ENCODE data around the gene CDK19. TPM values are rescaled to one million over a fixed set of nuclear protein-coding genes. Genes with fewer than 3 reads are reported as not detected.

CDK19 gene
- total RNA-seq, 1 donor from 2014 or later: 8.3 TPM

DNA sequence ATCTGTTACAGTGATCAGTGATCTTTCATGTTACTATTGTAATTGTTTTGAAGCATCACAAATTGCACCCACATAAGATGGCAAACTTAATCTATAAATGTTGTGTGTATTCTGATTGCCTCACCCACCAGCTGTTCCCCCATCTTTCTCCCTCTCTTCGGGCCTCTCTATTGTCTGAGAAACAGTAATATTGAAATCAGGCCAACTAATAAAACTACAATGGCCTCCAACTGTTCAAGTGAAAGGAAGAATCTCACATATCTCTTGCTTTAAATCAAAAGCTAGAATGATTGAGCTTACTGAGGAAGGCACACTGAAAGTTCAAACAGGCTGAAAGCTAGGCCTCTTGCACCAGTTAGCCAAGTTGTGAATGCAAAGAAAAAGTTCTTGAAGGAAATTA is 141.2 kb downstream of the CDK19 start:
- intact Hi-C loops (cut with DNase I): no loop called here
- DNase-seq (ENCODE audit: low spot score): no peak

DNA sequence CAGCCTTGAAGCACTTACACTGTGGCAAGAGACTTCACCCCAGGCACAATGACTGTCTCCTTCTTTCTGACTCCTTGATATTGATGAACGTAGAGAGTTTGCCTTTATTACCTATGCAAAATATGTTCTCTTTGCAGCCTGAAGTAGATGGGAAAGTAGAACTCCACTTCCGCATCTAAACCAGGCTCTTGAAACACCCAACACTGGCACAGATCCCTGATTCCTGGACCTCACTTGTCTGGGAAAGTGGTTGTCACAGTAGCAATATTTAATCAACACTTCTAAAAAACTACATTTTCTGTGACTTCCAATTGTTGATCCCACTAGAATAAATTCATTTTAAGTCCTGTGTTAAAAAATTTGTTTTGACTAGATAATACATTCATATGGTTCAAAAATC is 143.1 kb downstream of the CDK19 start:
- DNase-seq (ENCODE audit: low spot score): no peak
- intact Hi-C loops (cut with DNase I): no loop called here

DNA sequence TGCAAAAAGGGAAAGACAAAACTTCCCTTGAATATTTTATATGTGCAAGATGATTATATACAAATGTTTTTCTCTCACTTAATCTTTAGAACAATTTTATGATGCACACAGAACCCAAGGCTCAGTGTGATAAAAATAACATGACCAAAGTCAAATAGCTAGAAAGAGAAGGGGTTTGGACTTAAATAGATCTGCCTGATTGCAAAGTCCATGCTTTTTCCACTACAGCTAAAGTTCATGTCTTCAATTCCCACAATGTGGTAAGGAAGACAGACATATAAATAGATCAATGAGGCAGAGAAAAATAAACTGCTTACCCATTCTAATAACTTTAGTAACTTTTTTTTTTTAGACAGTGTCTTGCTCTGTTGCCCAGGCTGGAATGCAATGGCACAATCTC is 143.8 kb downstream of the CDK19 start:
- intact Hi-C loops (cut with DNase I): no loop called here
- no peak for DNase-seq (ENCODE audit: low spot score)

DNA sequence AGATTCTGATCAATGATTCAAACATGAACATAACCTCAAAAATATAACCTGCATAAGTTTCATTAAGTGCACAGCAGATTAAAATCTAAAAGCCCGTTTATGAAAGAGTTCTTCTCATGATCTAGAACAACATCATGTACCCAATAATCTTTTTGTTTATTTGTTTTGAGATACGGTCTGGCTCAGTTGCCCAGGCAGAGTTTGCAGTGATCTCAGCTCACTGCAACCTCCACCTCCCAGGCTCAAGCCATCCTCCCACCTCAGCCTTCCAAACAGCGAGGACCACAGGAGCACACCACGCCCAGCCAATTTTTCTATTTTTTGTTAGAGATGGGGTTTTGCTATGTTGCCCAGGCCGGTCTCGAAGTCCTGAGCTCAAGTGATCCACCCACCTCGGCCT is 149.7 kb downstream of the CDK19 start:
- no peak for DNase-seq (ENCODE audit: low spot score)
- intact Hi-C loops (cut with DNase I): no loop called here

DNA sequence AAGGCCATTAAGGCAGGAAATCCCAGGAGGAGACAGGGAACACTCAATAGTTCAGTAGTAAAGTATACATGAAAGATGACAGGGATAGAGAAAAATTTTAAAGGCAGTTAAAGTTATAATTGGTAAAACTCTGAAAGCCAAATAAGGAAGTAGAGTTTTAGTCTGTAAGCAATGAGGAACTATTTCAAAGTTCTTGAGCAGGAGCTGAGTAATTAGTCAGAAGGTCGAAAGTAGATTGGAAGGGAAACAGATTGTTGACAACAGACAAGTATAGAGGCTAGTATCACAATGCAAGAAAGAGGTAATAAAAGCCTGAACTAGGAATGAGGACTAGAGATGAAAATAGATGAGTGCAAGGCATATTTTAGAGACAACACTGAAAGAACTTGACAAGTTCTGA is 150.3 kb downstream of the CDK19 start:
- DNase-seq (ENCODE audit: low spot score): no peak
- intact Hi-C loops (cut with DNase I): no loop called here

DNA sequence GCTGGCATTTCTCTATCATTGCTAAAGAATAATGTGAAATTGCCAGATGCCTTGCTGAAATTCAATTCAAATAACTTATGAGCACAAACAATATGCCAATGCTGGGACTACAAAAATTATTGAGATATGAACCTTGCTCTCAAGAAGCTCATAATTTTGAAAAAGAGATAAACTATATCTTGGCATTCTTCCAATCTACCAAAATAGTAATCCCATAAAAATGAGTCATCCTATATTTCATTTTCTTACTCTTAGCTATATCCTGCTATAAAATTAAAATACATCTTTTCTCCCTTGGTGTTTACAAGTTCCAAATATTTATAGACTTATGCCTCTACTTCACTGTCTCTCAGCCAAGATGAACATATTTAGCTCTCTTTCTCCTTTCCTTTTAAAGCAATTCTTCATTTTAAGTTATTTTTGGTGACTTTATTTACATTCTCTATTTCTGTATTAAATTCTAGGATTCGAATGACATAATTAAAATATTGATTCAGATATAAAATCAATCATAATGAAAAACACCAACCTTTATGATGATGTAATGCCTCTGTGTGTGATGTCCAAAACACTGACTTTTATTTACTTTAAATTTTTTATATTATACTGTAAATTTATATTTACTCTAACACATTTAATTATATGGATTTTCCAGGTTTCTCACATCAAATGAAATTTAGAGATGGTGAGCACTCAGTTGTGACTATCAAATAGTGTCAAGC is 152.6 kb downstream of the CDK19 start:
- intact Hi-C loops (cut with DNase I): no loop called here

DNA sequence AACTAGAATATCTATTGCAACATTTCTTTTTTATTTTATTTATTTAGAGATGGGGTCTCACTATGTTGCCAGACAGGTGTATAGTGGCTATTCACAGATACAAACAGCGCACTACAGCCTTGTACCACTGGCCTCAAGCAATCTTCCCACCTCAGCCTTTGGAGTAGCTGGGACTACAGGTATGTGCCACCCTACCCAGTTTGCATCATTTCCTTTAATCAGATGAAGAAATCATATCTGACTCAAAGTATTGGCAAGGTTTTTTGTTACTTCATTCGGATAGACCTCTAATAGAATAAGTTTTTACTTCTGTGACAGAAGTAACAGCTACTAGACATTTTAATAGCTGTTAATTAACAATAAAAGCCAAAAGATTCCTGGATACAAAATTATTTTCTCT is 153.9 kb downstream of the CDK19 start:
- intact Hi-C loops (cut with DNase I): no loop called here
- DNase-seq (ENCODE audit: low spot score): no peak

More for the DNA sequence above, 152.6 kb downstream of the CDK19 start:
- no peak for DNase-seq (ENCODE audit: low spot score)

DNA sequence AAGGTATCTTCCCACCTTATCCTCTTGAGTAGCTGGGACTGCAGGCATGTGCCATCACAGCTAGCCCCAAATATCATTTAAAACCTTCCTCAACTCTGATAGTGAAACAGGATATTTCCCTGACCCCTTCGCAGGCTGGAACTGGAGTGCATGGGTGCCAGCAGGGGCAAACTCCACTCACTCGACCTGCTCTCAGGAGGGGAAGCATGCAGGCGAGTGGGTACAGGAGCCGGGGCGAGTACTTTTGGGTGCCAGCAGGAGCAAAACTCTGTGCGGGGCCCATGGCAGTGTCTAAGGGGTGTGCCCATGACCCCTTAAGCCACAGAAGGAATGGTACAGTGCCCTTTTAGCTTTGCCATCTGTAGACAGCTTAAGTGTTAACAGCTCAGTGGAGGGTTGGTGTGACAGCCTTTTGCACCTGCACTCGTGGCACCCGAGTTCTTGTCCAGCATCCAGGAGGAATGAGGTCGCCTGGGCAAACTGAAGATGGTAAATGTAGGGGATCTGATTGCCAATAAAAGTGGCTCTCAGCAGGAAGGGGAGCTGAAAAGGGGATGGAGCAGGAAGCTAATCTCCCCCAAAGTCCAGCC is 155.1 kb downstream of the CDK19 start:
- intact Hi-C loops (cut with DNase I): no loop called here
- DNase-seq (ENCODE audit: low spot score): no peak

DNA sequence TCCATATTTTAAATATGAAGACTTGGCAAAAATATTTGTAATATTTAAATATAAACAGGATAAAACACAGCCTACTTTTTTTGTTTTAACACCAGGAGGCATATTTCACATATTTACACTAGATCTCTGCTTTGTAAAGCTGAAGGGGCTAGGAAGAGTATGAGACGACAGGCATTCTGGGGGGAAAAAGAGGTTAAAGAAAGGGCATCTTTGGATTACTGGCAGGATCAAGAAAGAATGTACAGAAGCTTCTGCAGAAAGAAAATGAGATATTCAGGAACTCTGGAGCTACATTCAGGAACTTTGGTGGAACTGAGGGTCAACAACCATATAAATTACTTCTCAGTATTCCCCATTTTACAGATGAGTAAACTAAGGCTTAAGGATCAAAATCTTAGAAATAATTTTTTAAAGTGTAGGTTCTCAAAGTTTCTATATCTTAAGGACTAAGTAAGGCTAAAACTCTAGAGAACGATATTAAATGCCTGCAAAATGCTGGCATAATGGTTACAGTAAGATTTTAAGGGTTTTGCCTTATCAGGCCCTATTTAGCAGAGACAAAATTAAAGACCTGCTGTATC is 156.5 kb downstream of the CDK19 start:
- no peak for DNase-seq (ENCODE audit: low spot score)

DNA sequence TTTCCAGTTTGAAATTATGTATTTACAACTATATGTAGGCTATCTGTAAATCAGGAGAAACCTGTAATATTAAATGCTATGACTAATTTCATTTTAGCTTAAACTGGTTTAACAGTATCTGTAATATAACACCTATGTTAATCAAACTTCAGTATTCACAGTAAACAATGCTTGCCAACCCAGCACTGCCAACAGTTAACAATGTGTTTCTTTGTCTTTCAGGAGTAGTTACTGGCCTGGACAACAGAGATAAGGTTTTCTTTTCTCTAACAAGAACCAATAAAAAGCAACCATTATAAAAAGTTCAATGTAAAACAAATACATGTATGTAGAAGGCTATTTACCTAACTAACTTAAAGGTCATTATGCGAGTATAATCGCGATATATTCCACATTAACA is 158.8 kb downstream of the CDK19 start:
- no peak for DNase-seq (ENCODE audit: low spot score)
- intact Hi-C loops (cut with DNase I): no loop called here

More for the DNA sequence above, 156.5 kb downstream of the CDK19 start:
- intact Hi-C loops (cut with DNase I): no loop called here

DNA sequence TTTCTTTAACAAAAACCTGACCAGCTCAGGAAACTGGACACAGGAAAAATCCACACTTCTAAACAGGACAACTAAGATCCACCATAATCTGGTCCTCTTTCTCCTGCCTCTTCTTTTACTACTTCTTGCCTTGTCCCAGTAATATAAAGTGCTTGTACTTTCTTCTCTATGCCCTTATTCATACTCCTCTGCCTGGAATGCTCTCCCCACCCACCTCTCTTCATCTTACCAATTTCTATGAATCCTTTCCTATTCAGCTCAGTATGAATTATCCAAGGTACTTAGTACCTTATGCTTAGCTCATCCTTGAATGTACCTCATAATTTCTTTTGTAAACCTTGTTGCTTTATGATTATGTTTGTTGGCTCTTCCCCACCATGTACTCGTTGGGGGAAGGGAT is 159.4 kb downstream of the CDK19 start:
- intact Hi-C loops (cut with DNase I): no loop called here
- DNase-seq (ENCODE audit: low spot score): no peak

DNA sequence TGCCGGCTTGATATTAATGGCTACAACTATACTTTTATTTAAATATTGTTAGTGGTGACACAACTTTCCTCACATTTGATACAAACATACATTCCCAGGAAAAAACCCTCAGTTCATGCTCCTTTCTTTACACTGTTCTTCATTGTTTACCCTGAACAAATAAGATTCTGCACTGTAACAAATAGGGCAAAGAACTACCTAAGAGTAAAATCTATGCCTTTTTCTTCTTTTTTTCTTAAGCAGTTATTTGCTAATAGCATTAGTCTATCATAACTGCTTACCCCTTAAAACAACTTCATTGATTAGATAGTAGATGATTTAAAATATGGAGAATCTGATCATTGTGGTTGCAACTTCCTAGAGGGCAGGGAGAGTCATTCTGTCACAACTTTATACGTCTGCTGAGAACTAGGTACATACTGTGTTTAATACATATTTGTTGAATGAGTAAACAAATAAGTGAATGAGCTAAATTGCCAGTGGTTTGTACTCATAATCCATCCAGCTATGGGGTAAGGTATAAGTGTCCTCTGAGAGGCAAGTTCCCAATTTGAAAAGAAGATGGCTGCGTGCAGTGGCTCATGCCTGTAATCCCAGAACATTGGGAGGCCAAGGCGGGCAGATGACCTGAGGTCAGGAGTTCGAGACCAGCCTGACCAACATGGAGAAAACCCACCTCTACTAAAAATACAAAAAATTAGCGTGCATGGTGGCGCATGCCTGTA is 161.0 kb downstream of the CDK19 start:
- no peak for DNase-seq (ENCODE audit: low spot score)
- intact Hi-C loops (cut with DNase I): no loop called here

DNA sequence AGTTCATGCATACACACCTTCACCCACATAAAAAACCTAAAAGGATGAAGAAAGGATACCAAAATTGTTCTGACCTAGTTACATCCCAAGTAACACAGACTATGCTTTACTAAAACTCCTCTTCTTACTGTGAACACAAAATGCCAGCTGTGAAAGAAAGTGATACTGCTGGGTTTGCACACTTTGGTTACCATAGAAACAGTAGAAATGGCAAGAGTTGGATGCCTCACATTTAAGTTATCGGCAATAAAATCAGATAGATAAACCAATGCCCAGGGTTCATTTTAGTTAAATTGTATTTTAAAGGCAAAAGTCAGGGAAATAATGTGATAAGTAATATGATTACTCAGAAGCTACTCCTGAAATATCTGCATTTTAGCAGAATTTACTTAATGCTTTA is 161.9 kb downstream of the CDK19 start:
- DNase-seq (ENCODE audit: low spot score): no peak
- intact Hi-C loops (cut with DNase I): no loop called here

DNA sequence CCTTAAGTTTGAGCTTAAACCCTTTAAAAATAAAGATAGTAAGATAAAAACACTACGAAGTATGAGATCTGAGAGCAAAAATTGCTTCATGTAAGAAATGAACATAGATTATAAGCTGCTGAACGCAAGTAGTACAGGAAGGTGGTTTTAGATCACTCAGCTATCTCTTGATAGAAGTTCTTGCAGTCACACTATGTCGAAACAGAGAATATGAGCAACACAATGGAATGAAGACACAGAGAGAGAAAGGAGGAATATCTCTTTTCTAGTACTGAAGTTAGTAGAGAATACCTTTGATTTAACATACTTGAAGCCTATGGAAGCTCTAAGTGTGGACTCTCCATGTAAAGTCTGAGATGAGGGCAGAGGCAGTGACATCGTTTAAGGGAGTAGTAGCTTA is 162.7 kb downstream of the CDK19 start:
- intact Hi-C loops (cut with DNase I): no loop called here
- DNase-seq (ENCODE audit: low spot score): no peak

DNA sequence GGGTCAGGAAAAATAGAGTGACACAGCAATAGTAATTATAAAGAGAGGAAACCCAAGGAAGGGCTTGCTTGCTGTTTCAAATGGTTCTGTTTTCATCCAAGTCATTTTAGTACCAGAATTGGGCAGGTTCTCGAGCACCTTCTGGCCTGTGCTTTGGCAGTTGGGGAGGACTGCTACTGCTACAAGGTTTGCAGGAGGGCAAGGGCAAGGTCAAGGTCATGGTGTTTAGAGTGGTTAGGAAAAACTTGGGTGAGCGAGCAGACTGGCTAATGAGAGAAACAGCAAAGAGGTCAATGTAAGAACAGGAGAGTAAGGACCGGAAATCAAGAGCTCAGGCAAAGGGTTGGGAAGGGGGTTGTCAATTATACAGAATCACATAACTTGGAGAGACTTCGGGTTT is 164.5 kb downstream of the CDK19 start:
- intact Hi-C loops (cut with DNase I): no loop called here
- DNase-seq (ENCODE audit: low spot score): no peak

DNA sequence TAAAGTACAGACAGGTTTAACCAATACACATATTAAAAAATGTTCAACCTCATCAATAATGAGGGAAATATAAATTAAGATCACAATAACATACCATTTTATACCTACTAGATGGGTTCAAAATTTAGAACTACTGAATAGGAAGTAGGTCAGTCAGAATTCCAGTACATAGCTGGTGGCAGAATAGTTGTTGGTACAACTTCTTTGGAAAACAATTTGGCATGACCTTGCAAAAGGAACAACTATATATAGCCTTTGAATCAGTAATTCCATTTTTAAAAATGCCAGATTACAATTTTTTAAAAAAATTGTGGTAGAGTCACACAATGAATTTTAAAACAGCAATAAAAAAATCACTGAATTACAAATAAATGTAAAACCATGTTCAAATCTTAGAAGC is 165.6 kb downstream of the CDK19 start:
- no peak for DNase-seq (ENCODE audit: low spot score)
- intact Hi-C loops (cut with DNase I): no loop called here

DNA sequence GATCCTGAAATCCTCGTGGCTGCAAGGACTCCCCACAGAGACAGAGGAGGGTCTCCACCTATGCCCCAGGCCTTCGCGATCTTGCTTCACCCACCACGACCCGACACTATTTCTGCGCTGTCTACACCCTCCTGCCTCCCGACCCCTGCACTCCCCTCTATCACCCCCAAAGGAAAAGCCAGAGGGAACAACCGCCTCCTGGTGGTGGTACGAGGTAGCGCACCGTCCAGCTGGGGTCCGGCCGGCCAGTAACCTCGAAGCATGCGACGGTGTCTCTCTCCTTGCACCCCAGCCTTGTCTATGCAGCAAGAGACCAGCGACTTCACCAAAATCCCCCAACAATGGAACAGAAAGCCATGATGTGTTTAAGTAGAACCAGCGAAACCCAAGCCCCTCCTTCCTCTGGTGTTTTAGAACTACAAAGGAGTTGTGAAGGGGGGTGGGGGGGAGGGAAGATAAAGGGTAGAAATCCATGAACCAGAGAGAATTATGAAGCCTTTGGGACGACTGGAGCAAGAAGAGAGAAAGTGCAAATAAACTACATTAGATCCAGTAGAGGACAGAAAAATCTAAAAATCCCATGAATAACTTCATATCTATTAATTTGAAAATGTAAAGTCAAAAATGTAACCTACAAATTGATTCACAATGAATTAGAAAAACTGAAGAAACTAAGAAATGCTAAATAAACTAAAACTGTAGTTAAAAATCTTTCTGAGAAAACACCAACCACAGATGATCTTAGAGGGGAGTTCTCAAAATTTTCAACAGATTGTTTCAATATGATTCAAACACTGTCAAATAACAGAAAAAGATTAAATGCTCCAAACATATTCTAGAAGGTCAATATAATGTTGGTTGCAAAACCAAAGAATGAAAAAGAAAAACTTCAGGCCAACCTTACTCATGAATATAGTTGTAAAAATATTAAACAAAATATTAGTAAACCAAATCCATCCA is 168.0 kb downstream of the CDK19 start:
- intact Hi-C loops (cut with DNase I): no loop called here

DNA sequence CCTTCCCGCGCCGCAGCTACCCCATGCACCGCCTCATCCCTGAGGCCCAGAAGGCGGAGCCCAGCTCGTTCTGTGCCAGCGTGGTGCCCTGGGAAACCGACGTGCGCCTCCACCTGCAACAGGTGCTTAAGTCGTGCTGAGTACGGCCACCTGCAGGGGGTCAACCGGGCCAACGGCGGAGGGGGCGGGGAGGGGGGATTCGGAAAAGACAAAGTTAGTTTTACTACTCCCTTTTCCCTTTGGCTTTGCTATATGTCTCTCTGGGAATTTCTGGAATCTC is 168.9 kb downstream of the CDK19 start:
- intact Hi-C loops (cut with DNase I): no loop called here
- DNase-seq (ENCODE audit: low spot score): no peak

More for the DNA sequence above, 168.0 kb downstream of the CDK19 start:
- no peak for DNase-seq (ENCODE audit: low spot score)

DNA sequence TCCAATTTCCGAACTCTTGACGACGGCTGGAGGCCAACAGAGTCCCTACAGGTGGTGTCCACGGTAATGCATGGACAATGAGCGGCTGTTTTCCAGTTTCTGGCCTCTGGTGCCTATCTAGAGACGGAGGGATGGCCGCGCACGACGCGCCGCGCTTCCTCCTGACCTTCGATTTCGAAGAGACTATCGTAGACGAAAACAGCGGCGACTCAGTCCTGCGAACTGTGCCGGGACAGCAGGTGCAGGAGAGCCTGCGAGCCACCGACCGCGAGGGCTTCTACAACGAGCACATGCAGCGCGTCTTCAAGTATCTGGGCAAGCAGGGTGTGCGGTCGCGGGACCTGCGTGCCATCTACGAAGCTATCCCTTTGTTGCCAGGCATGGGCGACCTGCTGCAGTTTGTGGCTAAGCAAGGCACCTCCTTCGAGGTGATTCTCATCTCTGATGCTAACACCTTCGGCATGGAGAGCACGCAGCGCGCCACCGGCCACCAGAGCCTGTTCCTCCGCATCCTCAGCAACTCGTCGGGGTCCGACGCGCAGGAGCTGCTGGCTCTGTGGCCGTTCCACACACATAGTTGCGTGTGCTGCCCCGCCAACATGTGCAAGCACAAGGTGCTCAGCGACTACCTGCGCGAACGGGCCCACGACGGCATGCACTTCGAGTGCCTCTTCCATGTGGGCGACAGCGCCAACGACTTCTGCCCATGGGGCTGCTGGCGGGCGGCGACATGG is 169.4 kb downstream of the CDK19 start:
- no peak for DNase-seq (ENCODE audit: low spot score)

More for the DNA sequence above, 169.4 kb downstream of the CDK19 start:
- intact Hi-C loops (cut with DNase I): no loop called here
